Anterior cingulate cortex (tissue), 58 donors: Measurements from ENCODE around the gene WDR91.
"Not testable (repeated sequence)": the region's sequence is repeated elsewhere in the genome, so short reads cannot be mapped to it uniquely, and the experiment has no call there.

Experiments
- DNase-seq, 58 donors: peaks; one replicate each; lab custom pipeline; 2025; lab: John Stamatoyannopoulos, UW

Gene WDR91

GRCh38 chr7:135234727-135235126 is 23.4 kb upstream of the WDR91 start:
- DNase-seq: no peak

GRCh38 chr7:135234095-135234494 is 22.8 kb upstream of the WDR91 start:
- DNase-seq: not testable (repeated sequence)

- DNase-seq: no peak
Measured at GRCh38 chr7:135233570-135233969, 22.2 kb upstream of the WDR91 start, which contains the start of gene STRA8. Gene STRA8, plus strand, starts transcription at chr7:135233838. Its CDS starts 6,687 bp downstream, at chr7:135240525.

GRCh38 chr7:135232720-135233119 is 21.4 kb upstream of the WDR91 start:
- DNase-seq: no peak

- DNase-seq: no peak
Measured at GRCh38 chr7:135232087-135232486, 20.8 kb upstream of the WDR91 start.

GRCh38 chr7:135231686-135232085 is 20.4 kb upstream of the WDR91 start:
- DNase-seq: no peak

- no peak for DNase-seq
Measured at GRCh38 chr7:135224027-135224426, 12.7 kb upstream of the WDR91 start.

GRCh38 chr7:135217645-135218509 is 6.6 kb upstream of the WDR91 start:
- no peak for DNase-seq

- DNase-seq: no peak
Measured at GRCh38 chr7:135215698-135216097, 4.4 kb upstream of the WDR91 start.

GRCh38 chr7:135215180-135215579 is 3.9 kb upstream of the WDR91 start:
- no peak for DNase-seq

- no peak for DNase-seq
Measured at GRCh38 chr7:135213831-135214230, 2.5 kb upstream of the WDR91 start.

- peak in 1 of 58 donors; percentile 8 for DNase-seq
Measured at GRCh38 chr7:135211946-135212685, 790 bp upstream of the WDR91 start.

- DNase-seq: peak in 4 of 58 donors; percentile 45 to 71 (median 58)
Measured at GRCh38 chr7:135210888-135211178, 493 bp downstream of the WDR91 start.

GRCh38 chr7:135209225-135209834 is 2.0 kb downstream of the WDR91 start:
- no peak for DNase-seq

- DNase-seq: no peak
Measured at GRCh38 chr7:135208102-135208793, 3.1 kb downstream of the WDR91 start.

GRCh38 chr7:135207406-135208101 is 3.8 kb downstream of the WDR91 start:
- no peak for DNase-seq

- no peak for DNase-seq
Measured at GRCh38 chr7:135206941-135207391, 4.4 kb downstream of the WDR91 start.

- DNase-seq: peak in 2 of 58 donors; percentile 16 to 25
Measured at GRCh38 chr7:135205850-135206249, 5.5 kb downstream of the WDR91 start.

- no peak for DNase-seq
Measured at GRCh38 chr7:135204876-135205275, 6.5 kb downstream of the WDR91 start.

GRCh38 chr7:135204341-135204749 is 7.0 kb downstream of the WDR91 start:
- no peak for DNase-seq
